ENCODE data around the gene KCTD13.

GRCh38 chr16:29921034-29921385 lies 5.0 kb downstream of the KCTD13 start:
- TF ChIP-seq CTCF (IDR thresholded peaks at IDR 0.05), result no peak
- no peak for TF ChIP-seq EP300 (IDR thresholded peaks at IDR 0.05)
- TF ChIP-seq POLR2A (IDR thresholded peaks at IDR 0.05), result no peak
- no peak for TF ChIP-seq POLR2AphosphoS5 (IDR thresholded peaks at IDR 0.05)
